Measurements from ENCODE around the gene CPA5. TPM values are rescaled to one million over a fixed set of nuclear protein-coding genes. Genes with fewer than 3 reads are reported as not detected.

CPA5 gene
- total RNA-seq, 6 donors from 2014 or later = not detected

DNA sequence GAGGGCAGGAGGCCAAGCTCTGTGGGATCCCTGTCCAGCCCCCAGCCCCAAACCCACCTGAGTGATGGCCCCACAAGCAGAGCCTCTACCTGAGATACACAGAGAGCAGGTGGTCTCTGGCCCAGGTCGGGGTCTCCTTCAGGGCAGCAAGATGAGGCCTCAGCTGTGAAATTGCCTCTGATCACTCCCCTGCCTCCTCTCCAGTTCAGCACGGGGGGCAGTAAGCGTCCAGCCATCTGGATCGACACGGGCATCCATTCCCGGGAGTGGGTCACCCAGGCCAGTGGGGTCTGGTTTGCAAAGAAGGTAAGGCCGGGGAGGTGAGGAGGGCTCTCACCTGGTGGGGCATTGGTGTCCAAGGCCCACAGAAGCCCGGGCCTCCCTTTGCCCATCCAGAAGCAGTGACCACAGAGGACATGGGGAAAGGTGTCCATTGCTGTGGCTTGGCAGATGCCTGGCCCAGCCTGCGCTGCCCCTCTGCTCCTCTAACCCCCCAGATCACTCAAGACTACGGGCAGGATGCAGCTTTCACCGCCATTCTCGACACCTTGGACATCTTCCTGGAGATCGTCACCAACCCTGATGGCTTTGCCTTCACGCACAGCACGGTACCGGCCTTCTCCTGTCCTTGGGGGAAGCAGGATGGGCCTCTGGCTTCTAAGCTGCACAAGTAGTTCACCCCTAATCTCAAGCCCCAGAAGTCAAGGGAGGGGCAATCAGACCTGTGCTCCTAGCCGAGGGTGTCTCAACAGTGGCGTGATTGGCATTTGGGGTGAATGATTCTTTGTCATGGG lies 38.8 kb downstream of the CPA5 start:
- H3K36me3 ChIP-seq = no peaks in the 10 kb centered on the region
- no peak for ATAC-seq (ENCODE audit: low FRiP score in 2 of 2)
- H3K9me3 ChIP-seq = no peaks in the 10 kb centered on the region
- TF ChIP-seq POLR2A (IDR thresholded peaks at IDR 0.05) (no peak), POLR2AphosphoS5 (IDR thresholded peaks at IDR 0.05) (no peak), EP300 (IDR thresholded peaks at IDR 0.05) (no peak), CTCF (IDR thresholded peaks at IDR 0.05) (no peak)
- no peak overlapping the region for H3K27ac ChIP-seq
- H3K4me3 ChIP-seq = no peak overlapping the region
- 93 to 96% methylated on average over 9 to 18 of the region's 18 CpGs for WGBS, 2 donors
- no peaks in the 10 kb centered on the region for H3K27me3 ChIP-seq
- H3K4me1 ChIP-seq = peaks cover 0 to 9% (median 7%) of the 10 kb centered on the region in 4 donors
- DNase-seq = no peak

GRCh38 chr7:130384371-130384801 lies 39.8 kb downstream of the CPA5 start:
- H3K27me3 ChIP-seq = no peaks in the 10 kb centered on the region
- WGBS, 2 donors = 74 to 76% methylated on average over 3 to 10 of the region's 10 CpGs
- H3K4me1 ChIP-seq = peaks cover 0 to 9% (median 7%) of the 10 kb centered on the region in 4 donors
- ATAC-seq (ENCODE audit: low FRiP score in 2 of 2) (no peak), DNase-seq (no peak)
- H3K27ac ChIP-seq = no peak overlapping the region
- TF ChIP-seq CTCF (IDR thresholded peaks at IDR 0.05) (no peak), POLR2AphosphoS5 (IDR thresholded peaks at IDR 0.05) (no peak), EP300 (IDR thresholded peaks at IDR 0.05) (no peak)
- H3K9me3 ChIP-seq = no peaks in the 10 kb centered on the region
- H3K36me3 ChIP-seq = no peaks in the 10 kb centered on the region
- H3K4me3 ChIP-seq = no peak overlapping the region

DNA sequence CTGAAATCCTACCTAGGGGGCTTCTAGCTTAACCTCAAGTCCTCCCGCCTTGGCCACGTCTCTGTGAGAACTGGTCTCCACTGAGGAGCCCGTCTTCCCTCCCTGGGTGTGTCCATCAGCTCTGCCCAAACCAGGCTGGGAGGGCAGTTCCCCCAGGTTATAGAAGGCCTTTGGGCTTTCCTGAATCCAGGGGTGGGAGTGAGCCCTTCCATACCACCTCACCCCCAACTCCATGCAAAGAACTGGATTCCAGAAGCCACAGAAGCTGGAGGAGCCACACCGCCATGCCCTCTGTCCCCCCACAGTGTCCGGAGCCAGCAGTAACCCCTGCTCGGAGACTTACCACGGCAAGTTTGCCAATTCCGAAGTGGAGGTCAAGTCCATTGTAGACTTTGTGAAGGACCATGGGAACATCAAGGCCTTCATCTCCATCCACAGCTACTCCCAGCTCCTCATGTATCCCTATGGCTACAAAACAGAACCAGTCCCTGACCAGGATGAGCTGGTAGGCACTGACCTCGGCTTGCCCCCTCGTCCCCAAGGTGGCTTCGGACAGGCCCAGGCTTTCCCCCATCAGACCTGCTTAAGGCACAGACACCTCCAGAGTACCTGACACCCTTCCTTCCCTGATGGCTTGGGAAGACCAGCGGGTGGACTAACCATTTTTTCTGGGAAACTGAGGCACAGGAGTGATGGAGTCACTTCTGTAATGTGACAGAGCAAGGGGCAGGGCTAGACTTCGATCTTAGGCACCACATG lies 40.4 kb downstream of the CPA5 start:
- H3K4me3 ChIP-seq = no peak overlapping the region
- peaks cover 0 to 4% (median 3%) of the 10 kb centered on the region in 4 donors for H3K4me1 ChIP-seq
- ATAC-seq (ENCODE audit: low FRiP score in 2 of 2) = no peak
- H3K36me3 ChIP-seq = no peaks in the 10 kb centered on the region
- no peaks in the 10 kb centered on the region for H3K27me3 ChIP-seq
- no peaks in the 10 kb centered on the region for H3K9me3 ChIP-seq
- H3K27ac ChIP-seq = no peak overlapping the region
- no peak for DNase-seq
- TF ChIP-seq EP300 (IDR thresholded peaks at IDR 0.05) = no peak
- no peak for TF ChIP-seq POLR2AphosphoS5 (IDR thresholded peaks at IDR 0.05)
- TF ChIP-seq CTCF (IDR thresholded peaks at IDR 0.05) = no peak
- no peak for TF ChIP-seq POLR2A (IDR thresholded peaks at IDR 0.05)
- WGBS, 2 donors = 95 to 96% methylated on average over 8 to 13 of the region's 13 CpGs

DNA sequence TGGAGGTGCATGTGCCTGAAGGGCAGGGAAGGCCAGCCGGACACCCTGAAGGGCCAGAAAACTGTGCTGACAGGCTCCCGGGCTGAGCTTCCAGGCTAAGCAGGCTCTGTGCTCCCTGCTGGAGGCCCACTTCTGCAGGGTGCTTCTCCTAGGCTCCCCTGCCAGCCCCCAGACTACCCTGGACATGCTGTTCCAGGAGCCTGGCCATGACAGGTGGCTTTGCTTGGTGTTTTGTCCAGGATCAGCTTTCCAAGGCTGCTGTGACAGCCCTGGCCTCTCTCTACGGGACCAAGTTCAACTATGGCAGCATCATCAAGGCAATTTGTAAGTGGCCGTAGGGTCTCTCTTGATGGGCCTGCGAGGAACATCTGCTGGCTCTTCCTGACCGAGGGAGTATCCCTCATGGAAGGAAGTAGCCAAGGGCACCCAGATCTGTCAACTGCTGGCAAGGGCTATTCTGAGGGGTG lies 41.0 kb downstream of the CPA5 start:
- no peak for ATAC-seq (ENCODE audit: low FRiP score in 2 of 2)
- H3K27me3 ChIP-seq = no peaks in the 10 kb centered on the region
- H3K4me3 ChIP-seq = no peak overlapping the region
- H3K27ac ChIP-seq = no peak overlapping the region
- H3K9me3 ChIP-seq = no peaks in the 10 kb centered on the region
- H3K4me1 ChIP-seq = no peaks in the 10 kb centered on the region
- no peaks in the 10 kb centered on the region for H3K36me3 ChIP-seq
- TF ChIP-seq POLR2A (IDR thresholded peaks at IDR 0.05) (no peak), CTCF (IDR thresholded peaks at IDR 0.05) (no peak), POLR2AphosphoS5 (IDR thresholded peaks at IDR 0.05) (no peak), EP300 (IDR thresholded peaks at IDR 0.05) (no peak)
- WGBS, 2 donors = 90 to 94% methylated on average over 2 to 5 of the region's 6 CpGs
- no peak for DNase-seq

All from upper lobe of left lung (tissue), 6 donors.